NCI-H510A (cell line): Measurements from ENCODE around the gene NANS.
"Not testable (repeated sequence)": the region's sequence is repeated elsewhere in the genome, so short reads cannot be mapped to it uniquely, and the experiment has no call there.

Experiments used
- DNase-seq: peaks from one replicate; lab custom pipeline; 2025; lab: John Stamatoyannopoulos, UW

NANS gene

DNA sequence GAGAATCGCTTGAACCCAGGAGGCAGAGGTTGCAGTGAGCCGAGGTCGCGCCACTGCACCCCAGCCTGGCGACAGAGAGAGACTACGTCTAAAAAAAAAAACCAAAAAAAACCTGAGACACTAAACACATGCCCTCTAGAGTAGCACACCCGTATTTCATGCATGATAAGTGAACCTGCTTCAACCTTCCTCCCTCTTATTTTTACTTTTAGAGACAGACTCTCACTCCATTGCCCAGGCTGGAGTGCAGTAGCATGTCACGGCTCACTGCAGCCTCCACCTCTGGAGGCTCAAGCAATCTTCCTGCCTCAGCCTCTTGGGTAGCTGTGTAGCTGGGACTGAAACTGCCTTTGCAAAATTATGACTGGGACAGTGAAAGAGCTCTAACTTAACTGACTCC lies 17.6 kb upstream of the NANS start:
- no peak for DNase-seq

DNA sequence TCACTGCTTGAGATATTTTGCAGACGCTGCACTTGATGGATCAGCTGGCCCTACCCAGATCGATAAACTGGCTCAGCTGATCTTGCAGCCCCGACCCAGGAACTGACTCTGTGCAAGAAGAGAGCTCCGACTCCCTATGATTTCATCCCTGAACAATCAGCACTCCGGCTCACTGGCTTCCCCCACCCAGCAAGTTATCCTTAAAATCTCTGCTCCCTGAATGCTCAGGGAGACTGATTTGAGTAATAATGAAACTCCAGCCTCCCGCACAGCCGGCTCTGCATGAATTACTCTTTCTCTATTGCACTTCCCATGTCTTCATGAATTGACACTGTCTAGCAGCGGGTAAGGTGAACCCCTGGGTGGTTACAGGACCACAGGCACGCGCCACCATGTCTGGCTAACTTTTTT lies 16.9 kb upstream of the NANS start:
- DNase-seq = no peak

DNA sequence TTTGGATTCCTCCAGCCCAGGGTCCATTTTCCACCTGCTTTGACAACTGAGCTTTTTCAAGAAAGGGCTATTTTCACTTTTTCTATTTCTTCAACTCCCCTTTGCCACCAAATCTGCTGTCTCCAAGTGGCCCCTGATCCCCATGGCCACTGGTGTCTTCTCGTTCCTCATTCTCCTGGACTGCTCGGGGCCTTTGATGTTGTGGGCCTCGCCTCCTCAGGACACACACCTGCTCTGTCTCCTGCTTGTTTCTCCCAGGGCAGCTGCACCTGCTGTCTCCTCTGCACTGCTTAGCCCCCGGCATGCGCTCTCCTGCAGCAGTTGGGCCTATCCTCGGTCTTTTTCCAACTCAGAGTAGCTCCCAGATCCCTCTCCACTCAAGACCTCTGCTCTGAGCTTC lies 16.3 kb upstream of the NANS start:
- DNase-seq = peak; percentile 35

DNA sequence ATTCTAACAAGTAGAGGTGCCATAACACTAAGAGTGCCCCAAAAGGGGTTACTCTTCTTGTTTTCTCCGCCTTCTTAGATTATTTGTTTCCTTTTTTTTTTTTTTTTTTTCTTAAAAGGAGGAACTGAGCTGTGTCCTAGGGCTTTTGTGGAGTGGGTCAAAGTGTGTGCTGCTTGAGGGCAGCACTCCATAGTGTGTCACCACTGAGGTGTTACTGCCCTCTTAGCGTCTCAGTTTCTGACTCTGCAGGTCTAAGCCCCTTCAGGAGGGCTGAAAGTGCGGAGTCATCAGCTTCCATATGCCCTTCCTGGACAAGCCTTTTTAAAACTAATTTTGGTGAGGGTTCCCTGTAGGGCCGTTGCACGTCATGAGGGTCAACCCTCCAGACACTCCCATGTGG lies 12.6 kb upstream of the NANS start:
- no peak for DNase-seq

DNA sequence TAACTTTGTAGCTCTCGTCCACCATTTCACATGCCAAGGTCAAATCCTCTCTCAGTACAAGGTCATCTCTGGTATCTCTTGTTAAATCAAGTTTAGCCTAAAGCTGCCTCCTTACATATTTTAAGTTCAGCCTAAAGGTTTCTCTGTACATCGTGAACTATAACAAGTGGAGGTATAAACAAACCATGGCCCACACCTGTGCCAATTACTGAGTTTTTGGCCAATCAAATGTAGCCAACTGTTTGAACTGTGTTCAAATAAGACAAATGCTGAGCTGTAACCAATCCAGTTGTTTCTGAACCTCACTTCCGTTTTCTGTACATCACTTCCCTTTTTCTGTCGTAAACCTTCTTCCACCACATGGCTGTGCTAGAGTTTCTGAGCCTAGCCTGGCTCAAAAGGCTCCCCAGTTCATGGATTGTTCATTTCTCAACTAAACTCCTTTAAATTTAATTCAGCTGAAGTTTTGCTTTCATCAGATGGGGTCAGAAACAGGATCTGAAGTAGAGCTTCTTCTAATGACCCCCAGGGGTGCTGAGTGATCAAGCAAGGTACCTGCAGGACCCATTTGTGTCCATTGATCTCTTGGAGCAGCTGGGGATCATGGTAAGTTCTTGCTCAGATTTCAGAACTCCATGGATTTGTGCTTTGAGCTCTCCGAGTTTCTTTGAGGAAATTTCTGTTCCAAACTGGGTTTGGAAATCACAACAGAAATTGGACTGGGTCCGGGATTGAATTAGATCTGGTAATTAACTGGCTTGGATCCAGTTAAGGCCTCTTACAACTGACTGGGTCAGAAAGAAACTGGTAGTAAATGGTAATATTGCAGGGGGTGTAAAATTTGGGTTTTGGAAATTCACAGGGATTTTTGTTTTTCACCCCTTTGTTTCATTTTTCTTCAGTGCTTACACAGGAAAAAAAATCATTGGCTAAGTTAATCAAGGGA lies 11.0 kb upstream of the NANS start:
- no peak for DNase-seq

DNA sequence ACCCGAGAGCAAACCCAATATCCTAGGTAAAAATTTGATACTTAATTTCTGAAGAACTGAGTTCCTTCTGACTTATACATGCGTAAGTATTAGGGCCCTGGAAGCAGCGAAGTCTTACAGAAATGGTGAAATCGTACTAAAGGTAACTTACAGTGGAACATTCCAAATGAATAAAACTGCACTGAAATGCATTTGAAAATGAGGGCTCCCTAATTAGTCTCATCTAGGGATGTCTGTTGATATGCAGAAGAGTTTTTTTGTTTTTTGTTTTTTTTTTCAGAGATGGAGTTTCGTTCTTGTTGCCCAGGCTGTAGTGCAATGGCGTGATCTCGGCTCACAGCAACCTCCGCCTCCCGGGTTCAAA lies 10.4 kb upstream of the NANS start:
- DNase-seq = no peak

DNA sequence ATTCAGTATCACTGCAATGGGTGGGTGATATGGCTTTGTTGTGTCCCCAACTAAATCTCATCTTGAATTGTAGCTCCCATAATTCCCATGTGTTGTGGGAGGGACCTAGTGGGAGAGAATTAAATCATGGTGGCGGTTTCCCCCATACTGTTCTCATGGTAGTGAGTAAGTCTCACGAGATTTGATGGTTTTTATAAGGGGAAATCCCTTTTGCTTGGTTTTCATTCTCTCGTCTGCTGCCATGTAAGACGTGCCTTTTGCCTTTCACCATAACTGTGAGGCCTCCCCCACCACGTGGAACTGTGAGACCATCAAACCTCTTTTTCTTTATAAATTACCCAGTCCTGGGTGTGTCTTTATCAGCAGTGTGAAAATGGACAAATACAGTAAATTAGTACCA lies 9.5 kb upstream of the NANS start:
- DNase-seq = no peak

DNA sequence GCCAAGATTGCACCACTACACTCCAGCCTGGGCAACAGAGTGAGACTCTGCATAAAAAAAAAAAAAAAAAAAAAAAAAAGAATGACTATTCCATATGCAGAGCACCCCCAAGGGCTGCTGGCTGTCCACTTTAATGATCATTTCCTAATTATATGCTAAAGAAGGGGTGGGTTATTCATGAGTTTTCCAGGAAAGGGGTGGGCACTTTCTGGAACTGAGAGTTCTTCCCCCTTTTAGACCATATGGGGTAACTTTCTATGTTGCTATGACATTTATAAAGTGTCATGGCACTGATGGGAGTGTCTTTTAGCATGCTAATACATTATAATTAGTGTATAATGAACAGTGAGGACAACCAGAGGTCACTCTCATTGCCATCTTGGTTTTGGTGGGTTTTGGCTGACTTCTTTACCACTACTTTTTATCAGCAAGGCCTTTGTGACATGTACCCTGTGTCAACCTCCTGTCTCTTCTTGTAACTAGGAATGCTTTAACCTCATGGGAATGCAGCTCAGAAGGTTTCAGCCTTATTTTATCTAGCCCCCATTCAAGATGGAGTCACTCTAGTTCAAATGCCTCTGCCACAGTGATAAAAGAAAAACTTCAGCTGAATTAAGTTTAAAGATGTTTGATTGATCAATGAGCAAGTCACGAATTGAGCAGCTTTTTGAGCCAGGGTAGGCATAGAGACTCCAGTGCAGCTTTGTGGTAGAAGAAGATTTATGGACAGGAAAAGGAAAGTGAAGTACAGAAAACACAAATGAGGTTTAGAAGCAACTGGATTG lies 7.1 kb upstream of the NANS start:
- DNase-seq = no peak

DNA sequence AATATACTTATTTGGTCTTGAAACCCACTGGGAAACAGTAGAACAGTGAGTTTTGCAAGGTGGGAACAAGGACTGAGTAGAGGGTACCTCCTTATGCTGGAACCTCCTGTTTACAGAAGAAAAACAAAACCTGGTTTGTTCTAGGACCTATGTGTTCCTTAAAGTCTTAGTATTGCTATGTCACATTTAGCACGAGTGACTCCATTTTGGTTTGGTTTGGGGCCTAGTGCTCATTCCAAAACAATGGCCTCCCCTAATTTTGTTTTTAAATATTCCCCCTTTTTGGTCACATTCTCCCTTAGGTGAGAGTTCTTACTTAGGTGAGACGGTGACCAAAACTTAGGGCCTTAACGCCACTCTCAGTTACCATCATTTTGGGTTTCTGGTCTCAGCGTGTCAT lies 6.2 kb upstream of the NANS start:
- no peak for DNase-seq

DNA sequence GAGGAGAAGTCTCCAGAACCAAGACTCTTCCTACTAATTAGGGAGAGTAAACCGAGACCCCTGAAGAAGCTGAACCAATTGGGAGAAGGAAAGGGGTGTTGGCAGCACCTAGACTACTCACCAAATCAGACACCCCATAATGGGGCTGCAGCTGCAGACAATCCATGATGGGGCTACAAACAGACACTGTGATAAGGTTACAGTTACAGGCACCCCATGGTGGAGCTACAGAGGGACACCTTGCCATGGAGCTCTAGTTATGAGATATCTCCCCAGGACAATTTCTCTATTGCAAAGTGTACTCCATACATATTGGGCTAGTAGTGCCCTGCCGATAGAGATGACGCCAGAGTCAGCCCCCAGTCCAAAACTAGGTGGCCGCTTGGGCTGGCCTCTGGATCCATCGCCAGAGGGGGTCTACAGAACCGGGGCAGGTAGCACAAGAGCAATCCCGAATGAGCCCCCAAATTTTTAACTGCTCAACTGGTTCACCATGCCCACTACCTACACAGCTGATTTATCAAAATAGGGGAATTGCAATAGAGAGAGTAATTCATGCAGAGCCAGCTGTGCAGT lies 2.1 kb upstream of the NANS start:
- no peak for DNase-seq

DNA sequence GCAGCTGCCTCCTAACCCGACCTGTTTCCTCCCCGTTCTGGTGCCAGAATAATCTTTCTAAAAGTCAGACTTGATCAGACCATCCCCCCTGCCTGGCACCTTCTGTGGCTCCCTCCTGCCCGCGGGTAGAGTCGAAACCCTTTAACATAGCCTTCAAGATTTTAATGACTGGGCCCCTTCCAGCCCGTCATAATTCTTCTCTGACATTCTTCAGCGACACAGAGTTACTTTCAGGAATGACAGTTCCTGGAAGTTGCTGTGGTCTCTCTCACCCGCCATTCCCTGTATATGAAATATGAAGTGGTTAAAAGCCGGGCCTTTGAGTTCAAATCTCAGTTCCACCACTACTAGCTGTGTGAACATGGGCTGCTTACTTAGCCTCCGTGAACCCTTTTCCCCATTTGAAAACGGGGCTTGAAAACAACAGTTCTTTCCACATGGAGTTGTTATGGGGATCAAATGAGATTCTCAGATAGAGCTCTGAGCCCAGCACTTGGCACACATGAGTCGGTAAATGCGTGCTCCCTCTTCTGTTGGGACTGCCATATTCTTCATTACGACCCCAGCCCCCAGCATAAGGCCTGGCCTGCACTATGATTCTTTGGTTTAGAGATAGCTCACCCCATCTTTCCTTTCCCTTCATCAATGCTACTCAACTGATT lies 737 bp downstream of the NANS start:
- DNase-seq = no peak

DNA sequence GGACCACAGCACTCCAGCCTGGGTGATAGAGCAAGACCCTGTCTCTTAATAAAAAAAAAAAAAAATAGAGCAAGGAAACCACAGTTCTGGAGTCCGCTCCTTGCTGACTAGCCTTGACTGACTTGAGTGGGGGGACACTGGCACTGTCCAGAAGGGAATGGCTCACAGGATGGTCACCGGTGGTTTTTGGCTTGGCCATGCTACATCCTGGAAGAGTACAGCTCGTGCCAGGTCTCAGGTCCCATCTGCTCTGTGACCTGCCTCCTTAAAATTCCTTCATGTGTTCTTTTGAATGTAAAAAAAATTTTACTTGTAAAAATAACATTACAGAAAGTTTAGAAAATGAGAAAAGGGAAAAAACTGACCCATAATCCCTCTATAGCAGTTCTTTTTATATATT lies 5.6 kb downstream of the NANS start:
- no peak for DNase-seq

DNA sequence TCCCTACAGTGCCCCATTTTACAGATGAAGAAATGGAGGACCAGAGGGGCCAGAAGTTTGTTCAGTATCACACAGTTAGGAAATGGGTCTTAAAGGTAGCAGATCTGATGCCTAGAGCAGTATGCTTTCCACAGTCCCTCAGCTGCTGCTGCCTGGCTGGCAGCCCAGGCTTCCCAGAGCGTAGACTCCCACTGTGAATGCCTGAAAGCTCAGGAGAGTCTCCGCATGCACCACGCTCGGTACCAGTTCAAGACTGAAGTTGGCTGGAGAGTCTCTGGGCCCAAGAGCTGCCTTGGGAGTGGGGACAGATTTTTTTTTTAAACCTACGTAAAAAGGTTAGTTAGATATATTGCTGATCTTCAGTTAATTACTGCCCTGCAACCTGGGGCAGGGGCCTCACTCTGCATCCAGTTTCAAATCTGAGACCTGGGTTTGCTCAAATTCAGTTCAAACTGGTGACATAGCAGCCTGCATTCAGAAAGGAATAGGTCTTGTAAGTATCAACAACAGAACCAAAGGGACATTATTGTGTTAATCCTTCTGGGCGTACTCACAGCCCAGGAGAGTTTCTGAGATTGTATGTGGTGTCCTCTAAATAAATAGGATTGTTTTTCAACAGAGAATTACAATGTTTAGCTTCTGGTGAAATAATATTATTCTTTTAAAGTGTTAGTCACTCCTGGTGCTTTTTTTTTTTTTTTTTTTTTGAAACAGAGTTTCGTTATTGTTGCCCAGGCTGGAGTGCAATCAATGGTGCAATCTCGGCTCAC lies 8.3 kb downstream of the NANS start:
- DNase-seq = no peak

DNA sequence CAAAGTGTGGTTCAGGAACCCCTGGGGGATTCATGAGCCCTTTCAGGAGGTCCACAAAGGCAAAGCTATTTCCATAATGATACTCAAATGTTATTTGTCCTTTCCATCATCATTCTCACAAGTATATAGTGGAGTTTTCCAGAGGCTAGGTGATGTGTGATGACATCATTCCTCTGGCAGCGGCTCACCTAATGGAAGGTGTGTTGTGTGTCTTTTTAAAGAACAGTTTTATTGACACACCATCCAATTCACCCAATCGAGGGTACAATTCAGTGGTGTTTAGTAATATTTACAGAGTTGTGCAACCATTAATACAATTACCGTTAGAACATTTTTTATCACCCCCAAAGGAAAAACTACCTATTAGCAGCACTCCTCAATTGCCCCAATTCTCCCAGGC lies 9.7 kb downstream of the NANS start:
- no peak for DNase-seq

DNA sequence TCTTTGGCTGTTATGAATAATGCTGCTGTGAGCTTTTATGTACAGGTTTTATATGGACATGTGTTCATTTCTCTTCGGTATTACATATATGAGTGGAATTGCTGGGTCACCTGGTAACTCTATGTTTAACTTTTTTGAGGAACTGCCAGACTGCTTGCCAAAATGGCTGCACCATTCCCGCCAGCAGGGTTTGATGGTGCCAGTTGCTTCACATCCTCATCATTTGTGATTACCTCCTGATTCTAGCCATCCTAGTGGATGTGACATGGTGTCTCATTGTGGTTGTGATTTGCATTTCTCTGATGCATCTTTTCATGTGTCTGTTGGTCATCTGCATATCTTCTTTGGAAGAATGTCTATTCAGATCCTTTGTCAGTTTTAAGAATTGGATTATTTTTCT lies 10.7 kb downstream of the NANS start:
- DNase-seq = no peak

DNA sequence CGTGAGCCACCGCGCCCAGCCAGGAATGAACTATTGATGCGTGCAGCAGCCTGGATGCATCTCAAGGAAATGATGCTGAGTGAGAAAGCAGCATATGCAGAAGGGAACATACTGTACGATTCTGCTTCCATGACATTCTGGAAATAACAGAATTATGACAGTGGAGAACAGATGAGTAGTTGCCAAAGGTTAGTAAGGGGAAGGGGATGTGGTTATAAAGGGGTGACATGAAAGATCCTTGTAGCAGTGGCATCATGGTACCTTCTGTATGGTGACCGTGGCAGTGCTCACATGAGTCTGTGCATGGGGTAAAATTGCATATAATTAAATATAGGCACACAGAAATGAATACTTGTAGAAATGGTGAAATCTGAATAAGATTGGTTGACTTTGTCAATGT lies 13.0 kb downstream of the NANS start:
- no peak for DNase-seq

DNA sequence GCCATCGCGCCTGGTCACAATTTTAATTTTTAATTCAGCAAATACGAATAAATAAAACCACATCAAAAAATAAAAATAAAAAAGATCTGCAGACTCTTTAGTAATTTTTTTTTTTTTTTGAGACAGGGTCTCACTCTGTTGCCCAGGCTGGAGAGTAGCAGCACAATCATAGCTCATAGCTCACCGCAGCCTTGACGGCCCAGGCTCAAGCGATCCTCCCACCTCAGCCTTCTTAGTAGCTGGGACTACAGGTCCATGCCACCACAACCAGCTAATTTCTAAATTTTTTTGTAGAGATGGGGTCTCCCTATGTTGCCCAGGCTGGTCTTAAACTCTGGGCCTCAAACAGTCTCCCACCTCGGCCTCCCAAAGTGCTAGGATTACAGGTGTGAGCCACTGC lies 14.2 kb downstream of the NANS start:
- DNase-seq = no peak

DNA sequence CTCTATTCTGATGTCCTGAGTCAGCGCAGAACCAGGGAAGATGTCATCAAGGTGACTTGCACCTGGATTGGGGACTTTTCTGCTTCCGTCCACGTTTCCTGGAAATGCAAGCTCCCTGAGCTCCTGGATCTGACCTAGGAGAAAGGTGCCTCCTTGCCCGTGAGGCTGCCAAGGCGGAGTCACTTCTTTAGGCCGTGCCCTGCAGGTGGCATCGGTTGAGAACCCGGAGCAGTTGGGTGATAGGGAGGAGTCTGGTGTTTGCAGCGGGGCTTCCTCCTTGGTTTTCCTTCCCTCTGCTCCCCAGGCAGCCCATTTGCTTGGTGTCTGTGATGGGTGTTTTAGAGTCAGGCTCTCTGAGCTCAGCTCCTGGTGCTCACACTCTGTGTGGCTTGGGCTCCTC lies 15.2 kb downstream of the NANS start:
- DNase-seq = peak; percentile 2

DNA sequence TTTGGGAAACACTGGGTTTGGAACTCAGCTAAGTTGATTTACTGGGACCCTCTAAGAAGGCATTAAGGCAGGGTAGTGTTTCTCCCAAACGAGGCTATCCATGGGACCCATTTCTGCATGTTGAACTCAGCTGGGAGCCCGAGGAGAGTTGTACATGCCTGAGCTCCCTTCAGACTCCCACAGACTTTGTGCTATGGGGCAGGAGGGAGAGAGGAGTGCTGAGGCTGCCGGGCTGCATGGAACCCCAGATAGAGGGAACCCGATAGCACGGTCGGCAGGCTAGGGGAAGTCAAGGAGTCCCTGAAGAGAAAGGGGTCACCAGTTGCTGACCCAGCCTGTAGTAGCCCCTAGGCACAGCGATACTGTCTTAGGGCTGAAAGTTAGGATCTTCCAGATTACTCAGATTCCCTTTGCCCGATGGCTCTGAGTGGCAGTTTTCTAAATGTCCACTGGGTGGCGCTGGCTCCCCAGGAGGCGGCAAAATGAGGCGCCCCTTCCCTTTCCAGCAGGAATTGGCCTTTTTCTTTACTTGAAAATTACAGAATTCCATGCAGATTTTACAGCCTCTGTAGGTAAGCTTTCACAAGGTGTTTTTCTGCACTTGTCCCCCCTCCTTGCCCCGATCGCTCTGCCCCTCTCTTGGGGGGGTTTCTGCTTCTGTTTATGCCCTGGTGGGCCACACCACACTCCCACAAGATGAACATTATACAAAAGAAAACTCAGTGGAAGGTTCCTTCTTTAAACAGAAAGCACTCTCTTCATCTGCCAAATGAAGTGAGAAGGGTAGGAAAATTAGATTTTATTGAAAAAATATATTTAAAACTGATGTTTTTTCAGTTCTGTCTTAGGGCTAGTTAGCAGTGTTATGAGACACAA lies 17.8 kb downstream of the NANS start:
- peak; percentile 11 for DNase-seq

DNA sequence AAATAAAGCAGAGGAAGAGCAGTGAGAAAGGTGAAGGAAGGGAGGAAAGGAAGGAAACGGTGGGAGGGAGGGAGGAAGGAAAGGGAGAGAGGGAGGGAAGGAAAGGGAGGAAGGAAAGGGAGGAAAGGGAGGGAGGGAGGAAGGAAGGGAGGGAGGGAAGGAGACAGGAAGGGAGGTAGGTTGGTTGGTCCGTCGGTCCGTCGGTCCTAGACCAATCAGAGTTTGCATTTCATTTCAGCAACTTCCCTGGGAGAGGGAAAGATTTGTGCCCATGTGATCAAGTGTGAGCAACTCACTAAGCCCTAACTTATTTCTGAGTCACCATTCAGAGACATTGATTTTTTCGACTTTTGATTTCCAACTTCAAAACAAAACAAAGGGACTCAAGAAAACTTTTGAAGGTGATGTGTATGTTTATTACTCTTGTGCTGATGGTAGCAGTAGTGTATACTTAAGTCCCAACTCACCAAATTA lies 18.8 kb downstream of the NANS start:
- DNase-seq = no peak

DNA sequence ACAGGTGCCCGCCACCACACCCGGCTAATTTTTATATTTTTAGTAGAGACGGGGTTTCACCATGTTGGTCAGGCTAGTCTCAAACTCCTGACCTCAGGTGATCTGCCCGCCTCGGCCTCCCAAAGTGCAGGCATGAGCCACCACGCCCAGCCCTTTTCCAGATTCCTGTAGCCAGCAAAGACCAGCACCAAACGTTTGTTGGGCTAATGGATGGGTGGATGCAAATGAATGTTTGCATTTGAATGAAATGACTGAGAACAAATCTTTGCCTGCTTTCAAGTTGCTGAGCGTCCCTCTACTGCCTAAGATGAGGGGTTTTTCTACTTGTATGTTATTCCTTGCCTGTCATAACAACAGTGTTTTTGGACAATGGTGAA lies 20.0 kb downstream of the NANS start:
- DNase-seq = not testable (repeated sequence)
